ENCODE data around the gene PITPNM2. TPM values are rescaled to one million over a fixed set of nuclear protein-coding genes. Genes with fewer than 3 reads are reported as not detected.

Gene PITPNM2
- total and polyA plus RNA-seq, 9 of the 15 experiments (the other 6 are each of a cell fraction or from before 2014, with no cell fraction given), result 0.03 to 10.8 (median 2.9) TPM

DNA sequence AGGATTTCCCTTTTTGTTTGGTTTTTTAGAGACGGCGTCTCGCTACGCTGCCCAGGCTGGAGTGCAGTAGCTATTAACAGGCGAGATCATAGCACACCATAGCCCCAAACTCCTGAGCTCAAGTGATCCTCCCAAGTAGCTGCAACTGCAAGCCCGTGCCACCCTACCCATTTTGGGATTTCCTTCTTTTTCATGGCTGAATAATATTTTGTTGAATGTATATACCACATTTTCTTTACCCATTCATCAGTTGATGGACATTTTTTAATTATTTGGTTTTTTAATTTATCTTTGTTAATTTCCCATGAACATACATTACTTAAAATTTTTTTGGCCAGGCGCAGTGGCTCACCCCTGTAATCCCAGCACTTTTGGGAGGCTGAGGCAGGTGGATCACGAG is 15.2 kb downstream of the PITPNM2 start:
- peak; percentile 26 for TF ChIP-seq ZNF146 (CRISPR knock-in tag; IDR thresholded peaks at IDR 0.05; ENCODE audit: unreplicated experiment)
- TF ChIP-seq, protein P1, sequence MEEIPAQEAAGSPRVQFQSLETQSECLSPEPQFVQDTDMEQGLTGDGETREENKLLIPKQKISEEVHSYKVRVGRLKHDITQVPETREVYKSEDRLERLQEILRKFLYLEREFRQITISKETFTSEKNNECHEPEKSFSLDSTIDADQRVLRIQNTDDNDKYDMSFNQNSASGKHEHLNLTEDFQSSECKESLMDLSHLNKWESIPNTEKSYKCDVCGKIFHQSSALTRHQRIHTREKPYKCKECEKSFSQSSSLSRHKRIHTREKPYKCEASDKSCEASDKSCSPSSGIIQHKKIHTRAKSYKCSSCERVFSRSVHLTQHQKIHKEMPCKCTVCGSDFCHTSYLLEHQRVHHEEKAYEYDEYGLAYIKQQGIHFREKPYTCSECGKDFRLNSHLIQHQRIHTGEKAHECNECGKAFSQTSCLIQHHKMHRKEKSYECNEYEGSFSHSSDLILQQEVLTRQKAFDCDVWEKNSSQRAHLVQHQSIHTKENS (CRISPR knock-in tag; IDR thresholded peaks at IDR 0.05), result no peak
- no peak for TF ChIP-seq BRF1 (IDR thresholded peaks at IDR 0.05; ENCODE audit: borderline replicate concordance, extremely low read depth, insufficient read length)
- in situ Hi-C loops (cut with MboI) (no loop called here), intact Hi-C loops (cut with micrococcal nuclease) (no loop called here)
- no peak overlapping the region for H3K4me3 ChIP-seq
- no peaks in the 10 kb centered on the region for H3K27me3 ChIP-seq (ENCODE audit: control insufficient read depth in 2 of 2, insufficient read depth in 2 of 2, low read length in 2 of 2)
- no peaks in the 10 kb centered on the region for H3K9me3 ChIP-seq (replicated peaks; ENCODE audit: control insufficient read depth, insufficient read depth, low read depth, low read length)
- H3K9me1 ChIP-seq (ENCODE audit: control insufficient read depth, insufficient read depth, low read length), result no peaks in the 10 kb centered on the region
- WGBS (ENCODE audit: insufficient coverage, low coverage, missing lambda C conversion rate), result 72% methylated on average over 7 of the region's 8 CpGs
- POLR2A ChIA-PET, result interaction anchor here (0.6 to 1.0 kb wide), 2 partner anchors 13 to 136 kb away, joined by 3 read pairs; no protein-coding TSS in a partner anchor
- no peak overlapping the region for H3K27ac ChIP-seq (ENCODE audit: extremely low read depth, low read depth, low read length)
- H3K79me2 ChIP-seq (ENCODE audit: control insufficient read depth, insufficient read depth, low read length), result peaks cover 2% of the 10 kb centered on the region; the same call in 1 of the 3 replicates
- CTCF ChIA-PET (ENCODE audit: low intra/inter-chr PET ratio), result no interaction called here
- H2AFZ ChIP-seq (ENCODE audit: low read depth, low read length), result no peak overlapping the region
- peaks cover 4 to 8% of the 10 kb centered on the region in 2 experiments; a peak in 4 of 5 replicates for H3K4me1 ChIP-seq (replicated peaks in 1 of 2; ENCODE audit: control insufficient read depth in 2 of 2, insufficient read depth in 2 of 2, low read length in 2 of 2)
- H4K20me1 ChIP-seq (replicated peaks; ENCODE audit: control insufficient read depth, insufficient read depth, low read length), result 0 out of 2 replicates have a peak, but pooled peaks cover 3% of the 10 kb centered on the region
- DNase-seq (ENCODE audit: extremely low read depth in 1 of 4, low spot score in 3 of 4) (no peak), ATAC-seq (no peak), FAIRE-seq (no peak)
- H3K36me3 ChIP-seq (ENCODE audit: control insufficient read depth, insufficient read depth, low read length), result no peaks in the 10 kb centered on the region
- no peak overlapping the region for H3K9ac ChIP-seq (ENCODE audit: insufficient read depth in 1 of 2, low read depth in 2 of 2, low read length in 2 of 2)
- no TSS peak for BruUV-seq (replicated peaks)
- no peak overlapping the region for H3K4me2 ChIP-seq (ENCODE audit: insufficient read depth, low read length)

DNA sequence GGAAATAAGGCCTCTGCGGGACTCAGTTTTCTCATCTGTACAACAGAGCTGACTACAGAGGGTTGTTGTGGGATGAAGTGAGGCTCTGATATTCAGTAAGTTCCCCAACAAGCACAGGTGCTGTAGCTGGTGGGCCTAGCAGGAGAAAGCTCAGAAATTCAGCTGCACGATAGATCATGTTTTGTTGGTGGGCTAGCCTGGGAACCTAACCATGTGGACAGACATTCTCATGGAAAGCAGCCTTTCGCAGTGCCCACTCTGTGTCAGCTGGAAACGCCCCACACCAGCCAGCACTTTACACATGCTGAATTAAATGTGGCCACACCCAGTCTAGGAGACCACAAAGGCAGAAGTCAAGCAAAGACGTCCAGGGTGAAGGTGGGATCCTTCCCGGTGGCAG is 16.1 kb downstream of the PITPNM2 start:
- Histone ChIP-seq H3K4me3 (no peak overlapping the region), H3K27ac (ENCODE audit: extremely low read depth, low read depth, low read length) (no peak overlapping the region), H4K20me1 (replicated peaks; ENCODE audit: control insufficient read depth, insufficient read depth, low read length) (0 out of 2 replicates have a peak, but pooled peaks cover 3% of the 10 kb centered on the region), H3K9ac (ENCODE audit: insufficient read depth in 1 of 2, low read depth in 2 of 2, low read length in 2 of 2) (no peak overlapping the region), H3K4me2 (ENCODE audit: insufficient read depth, low read length) (no peak overlapping the region), H2AFZ (ENCODE audit: low read depth, low read length) (no peak overlapping the region), H3K4me1 (replicated peaks in 1 of 2; ENCODE audit: control insufficient read depth in 2 of 2, insufficient read depth in 2 of 2, low read length in 2 of 2) (peaks cover 0 to 4% of the 10 kb centered on the region in 2 experiments; a peak in 2 of 5 replicates), H3K36me3 (ENCODE audit: control insufficient read depth, insufficient read depth, low read length) (no peaks in the 10 kb centered on the region), H3K79me2 (ENCODE audit: control insufficient read depth, insufficient read depth, low read length) (no peaks in the 10 kb centered on the region), H3K27me3 (ENCODE audit: control insufficient read depth in 2 of 2, insufficient read depth in 2 of 2, low read length in 2 of 2) (no peaks in the 10 kb centered on the region), H3K9me1 (ENCODE audit: control insufficient read depth, insufficient read depth, low read length) (no peaks in the 10 kb centered on the region), H3K9me3 (replicated peaks; ENCODE audit: control insufficient read depth, insufficient read depth, low read depth, low read length) (no peaks in the 10 kb centered on the region)
- FAIRE-seq (no peak), DNase-seq (ENCODE audit: extremely low read depth in 1 of 4, low spot score in 3 of 4) (no peak), ATAC-seq (no peak)
- intact Hi-C loops (cut with micrococcal nuclease), result no loop called here
- WGBS (ENCODE audit: insufficient coverage, low coverage, missing lambda C conversion rate), result 75% methylated on average over 5 of the region's 6 CpGs
- ChIA-PET CTCF (ENCODE audit: low intra/inter-chr PET ratio) (no interaction called here), POLR2A (interaction anchor here (0.6 to 1.0 kb wide), 2 partner anchors 14 to 232 kb away, joined by 3 read pairs; no protein-coding TSS in a partner anchor)
- in situ Hi-C loops (cut with MboI), result no loop called here
- TF ChIP-seq SPI1 (IDR thresholded peaks at IDR 0.05; ENCODE audit: borderline replicate concordance, low read depth, low read length) (no peak), ZKSCAN3 (CRISPR knock-in tag; IDR thresholded peaks at IDR 0.05) (peak; percentile 79)
- TF ChIP-seq, protein P2, sequence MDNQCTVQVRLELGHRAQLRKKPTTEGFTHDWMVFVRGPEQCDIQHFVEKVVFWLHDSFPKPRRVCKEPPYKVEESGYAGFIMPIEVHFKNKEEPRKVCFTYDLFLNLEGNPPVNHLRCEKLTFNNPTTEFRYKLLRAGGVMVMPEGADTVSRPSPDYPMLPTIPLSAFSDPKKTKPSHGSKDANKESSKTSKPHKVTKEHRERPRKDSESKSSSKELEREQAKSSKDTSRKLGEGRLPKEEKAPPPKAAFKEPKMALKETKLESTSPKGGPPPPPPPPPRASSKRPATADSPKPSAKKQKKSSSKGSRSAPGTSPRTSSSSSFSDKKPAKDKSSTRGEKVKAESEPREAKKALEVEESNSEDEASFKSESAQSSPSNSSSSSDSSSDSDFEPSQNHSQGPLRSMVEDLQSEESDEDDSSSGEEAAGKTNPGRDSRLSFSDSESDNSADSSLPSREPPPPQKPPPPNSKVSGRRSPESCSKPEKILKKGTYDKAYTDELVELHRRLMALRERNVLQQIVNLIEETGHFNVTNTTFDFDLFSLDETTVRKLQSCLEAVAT (IDR thresholded peaks at IDR 0.05), result no peak
- BruUV-seq (replicated peaks), result no TSS peak

Measured in K562 (cell line).